Type B pancreatic cell (in vitro differentiated cells): ENCODE results near the gene BTBD16. TPM values are rescaled to one million over a fixed set of nuclear protein-coding genes. Genes with fewer than 3 reads are reported as not detected.

Experiments used
- DNase-seq: peaks from one replicate; pipeline ENCODE4 v3.0.0; 2021; ENCODE audit warnings: mixed read lengths; ENCODE audit not compliant: unreplicated experiment; ENCODE audit errors: extremely low spot score
- H3K27ac Mint-ChIP-seq: 2 replicates; pipeline ENCODE4 v1.8.0; 2021; ENCODE audit warnings: mild to moderate bottlenecking, mixed read lengths
- H3K27me3 Mint-ChIP-seq: 2 replicates; pipeline ENCODE4 v1.8.0; 2021; ENCODE audit warnings: mixed read lengths
- H3K36me3 Mint-ChIP-seq: 2 replicates; pipeline ENCODE4 v1.8.0; 2021; ENCODE audit warnings: mixed read lengths
- H3K4me1 Mint-ChIP-seq: one replicate; pipeline ENCODE4 v1.8.0; 2021; ENCODE audit warnings: mixed read lengths; ENCODE audit not compliant: unreplicated experiment
- H3K4me3 Mint-ChIP-seq: 2 replicates; pipeline ENCODE4 v1.8.0; 2021; ENCODE audit warnings: mild to moderate bottlenecking, mixed read lengths
- H3K9me3 Mint-ChIP-seq: 2 replicates; pipeline ENCODE4 v1.8.0; 2021; ENCODE audit warnings: mixed read lengths
- total RNA-seq: library from RNA; stranded (reverse); gene quantifications from 2 replicates; pipeline ENCODE4 v1.2.1, GENCODE V29; 2021; ENCODE audit warnings: low replicate concordance
- TF ChIP-seq, protein P1 (sequence below): fragments of 200-600 bp; sonication (generic); conservative IDR thresholded peaks from 2 replicates; pipeline ENCODE4 v1.5.0; 2021; ENCODE audit warnings: antibody characterized with exemption, mild to moderate bottlenecking

The BTBD16 gene
- total RNA-seq, 1 donor from 2014 or later: 0.46 TPM

DNA sequence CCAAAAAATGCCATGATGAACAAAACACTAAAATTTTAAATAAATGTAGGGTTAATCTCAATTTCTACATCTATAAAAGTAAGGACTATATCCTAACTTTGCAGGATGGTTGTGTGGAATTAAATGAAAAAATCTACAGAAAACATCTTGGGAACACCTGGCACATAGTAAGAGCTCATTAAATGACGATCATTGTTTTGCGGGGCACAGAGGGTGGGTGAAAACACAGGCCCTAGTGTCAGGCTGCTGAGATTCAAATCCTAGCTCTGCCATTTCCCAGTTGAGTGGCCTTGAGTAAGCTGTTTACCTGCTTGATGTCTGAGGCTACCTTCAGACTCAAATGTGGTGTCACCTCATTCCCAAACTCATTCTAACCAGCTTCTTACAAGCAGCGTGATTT, 35.6 kb downstream of the BTBD16 start:
- no peak overlapping the region for H3K4me3 Mint-ChIP-seq
- TF ChIP-seq, protein P1, sequence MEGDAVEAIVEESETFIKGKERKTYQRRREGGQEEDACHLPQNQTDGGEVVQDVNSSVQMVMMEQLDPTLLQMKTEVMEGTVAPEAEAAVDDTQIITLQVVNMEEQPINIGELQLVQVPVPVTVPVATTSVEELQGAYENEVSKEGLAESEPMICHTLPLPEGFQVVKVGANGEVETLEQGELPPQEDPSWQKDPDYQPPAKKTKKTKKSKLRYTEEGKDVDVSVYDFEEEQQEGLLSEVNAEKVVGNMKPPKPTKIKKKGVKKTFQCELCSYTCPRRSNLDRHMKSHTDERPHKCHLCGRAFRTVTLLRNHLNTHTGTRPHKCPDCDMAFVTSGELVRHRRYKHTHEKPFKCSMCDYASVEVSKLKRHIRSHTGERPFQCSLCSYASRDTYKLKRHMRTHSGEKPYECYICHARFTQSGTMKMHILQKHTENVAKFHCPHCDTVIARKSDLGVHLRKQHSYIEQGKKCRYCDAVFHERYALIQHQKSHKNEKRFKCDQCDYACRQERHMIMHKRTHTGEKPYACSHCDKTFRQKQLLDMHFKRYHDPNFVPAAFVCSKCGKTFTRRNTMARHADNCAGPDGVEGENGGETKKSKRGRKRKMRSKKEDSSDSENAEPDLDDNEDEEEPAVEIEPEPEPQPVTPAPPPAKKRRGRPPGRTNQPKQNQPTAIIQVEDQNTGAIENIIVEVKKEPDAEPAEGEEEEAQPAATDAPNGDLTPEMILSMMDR: no peak
- no peaks in the 10 kb centered on the region for H3K27me3 Mint-ChIP-seq
- H3K4me1 Mint-ChIP-seq: peaks cover 33% of the 10 kb centered on the region
- DNase-seq: peak; percentile 4
- no peak overlapping the region for H3K27ac Mint-ChIP-seq
- peaks cover 12% of the 10 kb centered on the region for H3K9me3 Mint-ChIP-seq
- no peaks in the 10 kb centered on the region for H3K36me3 Mint-ChIP-seq

DNA sequence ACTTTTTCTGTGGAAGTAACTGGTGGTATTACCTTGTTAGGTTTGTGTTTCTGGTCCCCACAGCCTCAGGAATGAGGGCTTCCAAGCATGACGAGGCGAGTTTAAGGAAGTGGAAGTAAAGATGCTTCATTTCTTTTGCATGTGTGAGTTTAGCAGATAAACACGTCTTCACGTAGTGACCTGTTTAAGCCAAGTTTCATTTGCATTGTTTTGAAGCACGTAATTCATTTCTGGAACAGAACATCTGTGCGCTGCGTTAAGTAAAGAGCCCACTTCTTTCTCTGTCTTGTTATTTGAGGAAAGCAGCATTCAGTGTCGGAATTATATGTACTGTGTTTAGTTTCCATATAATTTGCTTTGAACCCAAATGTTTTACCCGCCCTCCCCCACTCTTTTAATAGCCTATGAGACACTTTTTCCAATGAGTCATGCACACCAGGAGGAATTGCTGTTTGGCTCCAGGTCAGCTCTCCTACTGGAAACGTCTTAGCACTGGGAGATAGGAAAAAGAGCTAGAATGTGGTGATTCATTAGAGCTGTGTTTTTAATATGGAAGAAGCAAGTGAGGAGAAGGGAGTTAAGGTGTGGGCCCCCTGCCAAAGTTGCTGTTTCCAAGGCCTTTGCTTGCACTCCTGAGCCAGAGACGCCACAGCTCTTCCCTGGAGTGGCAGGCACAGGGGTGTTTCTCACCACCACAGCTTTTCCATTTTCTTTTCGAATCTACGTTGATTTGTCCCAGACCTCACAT, 36.7 kb downstream of the BTBD16 start:
- Mint-ChIP-seq H3K27ac (peak overlapping the region; percentile 27), H3K4me1 (peaks cover 35% of the 10 kb centered on the region), H3K9me3 (peaks cover 12% of the 10 kb centered on the region), H3K36me3 (no peaks in the 10 kb centered on the region), H3K27me3 (no peaks in the 10 kb centered on the region), H3K4me3 (no peak overlapping the region)
- DNase-seq: peak; percentile 53
- TF ChIP-seq, protein P1: no peak

DNA sequence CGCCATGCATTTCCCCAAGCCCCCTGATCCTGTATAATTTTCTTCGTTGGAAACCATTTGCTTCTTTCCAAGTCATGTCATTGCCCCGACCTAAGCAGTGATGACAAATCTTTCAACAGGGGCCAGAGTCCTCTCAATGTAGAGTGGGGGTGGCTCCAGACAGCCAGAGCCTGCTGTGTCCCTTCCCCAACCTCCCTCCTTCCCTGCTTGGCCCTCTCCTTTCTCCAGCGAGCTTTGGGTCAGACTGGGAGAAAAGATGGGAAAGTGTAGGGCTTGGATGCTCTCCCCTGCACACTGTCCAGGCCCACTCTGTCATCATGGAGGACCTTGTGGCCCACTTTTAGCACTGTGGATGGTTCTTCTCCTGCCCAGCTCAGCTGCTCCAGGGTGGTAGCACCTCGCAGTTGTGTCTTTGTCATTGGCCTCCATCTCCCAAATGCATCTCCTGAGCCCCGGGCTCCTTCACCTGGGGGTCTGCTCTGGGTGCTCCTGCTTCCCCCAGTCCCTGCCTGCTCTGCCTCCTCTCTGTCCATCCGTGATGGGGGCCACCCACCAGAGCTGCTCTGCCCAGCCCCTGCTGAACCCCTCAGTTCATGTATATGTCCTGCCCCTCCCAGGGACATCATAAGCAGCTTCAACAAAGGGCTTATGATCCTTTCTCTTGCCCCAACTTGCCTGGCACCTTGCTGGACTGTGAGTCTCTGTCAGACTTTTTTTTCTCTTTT, 37.5 kb downstream of the BTBD16 start:
- Mint-ChIP-seq H3K27ac (peak overlapping the region; percentile 44), H3K27me3 (no peaks in the 10 kb centered on the region), H3K4me3 (no peak overlapping the region), H3K36me3 (no peaks in the 10 kb centered on the region), H3K9me3 (peaks cover 12% of the 10 kb centered on the region), H3K4me1 (peaks cover 35% of the 10 kb centered on the region)
- TF ChIP-seq, protein P1: no peak
- DNase-seq: peak; percentile 57

DNA sequence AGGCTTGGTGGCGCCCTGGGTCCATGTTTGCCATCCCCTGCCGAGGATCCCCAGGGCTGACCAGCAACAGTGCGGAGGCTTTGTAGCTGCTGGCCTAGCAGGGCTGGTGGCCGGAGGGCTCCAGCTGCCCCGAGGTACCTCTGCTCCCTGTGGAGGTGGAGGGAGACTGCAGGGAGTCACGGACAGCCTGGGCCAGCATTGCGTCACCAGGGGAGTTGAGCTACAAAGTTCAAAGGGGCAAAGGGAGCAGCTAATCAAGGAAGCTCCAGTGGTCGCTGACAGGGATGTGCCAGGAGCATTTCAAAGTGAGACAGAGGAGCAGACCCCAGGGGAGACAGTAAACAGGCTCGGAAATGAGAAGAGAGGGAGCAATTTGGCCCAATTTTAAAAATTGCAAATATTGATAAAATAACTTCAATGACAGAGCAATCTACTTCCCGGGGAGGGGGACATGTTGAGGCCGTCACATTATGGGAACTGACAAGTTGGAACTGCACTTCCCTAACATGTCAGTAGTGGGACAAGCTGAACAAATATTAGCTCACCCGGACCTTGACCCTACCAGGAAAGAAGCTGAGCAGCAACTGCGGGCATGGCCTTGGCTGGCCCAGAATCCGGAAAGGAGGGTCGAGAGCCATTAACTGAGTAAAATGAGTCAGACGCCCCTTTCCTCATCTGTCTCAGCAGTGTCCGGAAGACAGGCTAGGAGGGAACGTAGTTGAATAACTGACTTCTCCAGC, 39.4 kb downstream of the BTBD16 start:
- H3K27me3 Mint-ChIP-seq: no peaks in the 10 kb centered on the region
- TF ChIP-seq, protein P1: peak; percentile 16
- peak overlapping the region; percentile 92 for H3K27ac Mint-ChIP-seq
- no peaks in the 10 kb centered on the region for H3K36me3 Mint-ChIP-seq
- H3K4me1 Mint-ChIP-seq: peaks cover 35% of the 10 kb centered on the region
- H3K4me3 Mint-ChIP-seq: peak overlapping the region; percentile 71
- no peak for DNase-seq
- peaks cover 8% of the 10 kb centered on the region for H3K9me3 Mint-ChIP-seq

DNA sequence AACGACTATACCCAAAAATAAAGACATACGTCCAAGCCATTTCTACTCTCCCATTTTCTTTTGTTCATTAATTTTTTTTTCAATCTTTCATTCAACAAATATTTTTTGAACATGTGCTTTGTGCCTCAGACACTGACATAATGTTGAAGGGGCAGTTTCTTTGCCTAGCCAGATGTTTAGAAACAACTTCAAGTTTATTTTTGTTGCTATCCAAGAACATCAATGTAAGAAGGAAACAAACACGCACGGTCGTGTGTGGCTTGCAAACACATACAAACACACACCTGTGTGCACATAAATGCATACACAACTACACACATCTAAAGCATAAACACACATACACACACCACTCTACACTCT, 39.9 kb downstream of the BTBD16 start:
- H3K9me3 Mint-ChIP-seq: peaks cover 3% of the 10 kb centered on the region

More for the DNA sequence above, 39.9 kb downstream of the BTBD16 start:
- H3K27ac Mint-ChIP-seq: peak overlapping the region; percentile 92
- H3K27me3 Mint-ChIP-seq: no peaks in the 10 kb centered on the region
- no peak for DNase-seq
- no peaks in the 10 kb centered on the region for H3K36me3 Mint-ChIP-seq
- H3K4me1 Mint-ChIP-seq: peaks cover 35% of the 10 kb centered on the region
- H3K4me3 Mint-ChIP-seq: no peak overlapping the region
- TF ChIP-seq, protein P1: no peak
